ENCODE measurements around the gene TPRG1L. TPM values are rescaled to one million over a fixed set of nuclear protein-coding genes. Genes with fewer than 3 reads are reported as not detected.
A peak's percentile ranks its signal among the peaks of the same experiment; 100 is the strongest.

Gene TPRG1L
- total RNA-seq, 1 experiment from 2014 or later, result 24.0 TPM

- Mint-ChIP-seq H3K36me3 (ENCODE audit: insufficient read depth in 1 of 3, low read depth in 3 of 3) (no peaks in the 10 kb centered on the region), H3K27me3 (ENCODE audit: low read depth) (peaks cover 20% of the 10 kb centered on the region), H3K27ac (peak overlapping the region in 1 of 3 experiments; percentile 76; a peak in 1 of 7 replicates), H3K9me3 (no peaks in the 10 kb centered on the region; a peak in 1 of 5 replicates), H3K4me3 (no peak overlapping the region), H3K4me1 (peaks cover 20 to 26% of the 10 kb centered on the region in 2 experiments)
- Histone ChIP-seq H3K9ac (ENCODE audit: extremely low read depth, insufficient read length, low read length) (no peak overlapping the region), H2BK120ac (ENCODE audit: low read depth, low read length, poor library complexity, severe bottlenecking) (no peak overlapping the region), H3K14ac (ENCODE audit: insufficient read depth, low read length) (no peak overlapping the region), H2BK15ac (ENCODE audit: low read depth, low read length) (no peak overlapping the region), H2BK12ac (ENCODE audit: insufficient read length, low read depth, low read length) (no peak overlapping the region), H3K79me1 (ENCODE audit: insufficient read depth, low read depth, low read length, poor library complexity, severe bottlenecking) (no peaks in the 10 kb centered on the region), H4K5ac (ENCODE audit: insufficient read length, low read depth, low read length) (no peak overlapping the region), H3K23me2 (ENCODE audit: insufficient read length, low read depth, low read length, poor library complexity, severe bottlenecking) (no peaks in the 10 kb centered on the region), H4K8ac (replicated peaks; ENCODE audit: insufficient read length, low read depth, low read length) (no peak overlapping the region), H3K27me3 (ENCODE audit: insufficient read depth, low read length) (no peaks in the 10 kb centered on the region), H4K20me1 (ENCODE audit: control insufficient read depth, insufficient read depth, insufficient read length) (no peaks in the 10 kb centered on the region), H3K9me3 (ENCODE audit: control insufficient read depth, low read depth, low read length) (no peaks in the 10 kb centered on the region), H2AK5ac (ENCODE audit: insufficient read length, low read length) (no peak overlapping the region), H2AFZ (ENCODE audit: low read length) (no peak overlapping the region), H3K56ac (ENCODE audit: insufficient read length, low read depth, low read length) (no peak overlapping the region), H3K27ac (ENCODE audit: insufficient read length, low read depth, low read length) (no peak overlapping the region), H2BK5ac (ENCODE audit: insufficient read length, low read length) (no peak overlapping the region), H3K4ac (ENCODE audit: low read depth, low read length) (no peak overlapping the region), H4K91ac (ENCODE audit: insufficient read length, low read depth, low read length) (no peak overlapping the region), H3K23ac (ENCODE audit: insufficient read length, low read depth, low read length) (no peak overlapping the region), H3K79me2 (ENCODE audit: insufficient read depth, low read length) (no peaks in the 10 kb centered on the region), H3K4me2 (ENCODE audit: insufficient read depth, insufficient read length, low read length) (no peak overlapping the region), H3K4me1 (ENCODE audit: insufficient read depth, low read length) (no peaks in the 10 kb centered on the region; the same call in 1 of the 2 replicates), H2BK20ac (ENCODE audit: low read depth, low read length, poor library complexity, severe bottlenecking) (no peak overlapping the region), H3K18ac (ENCODE audit: insufficient read length, low read depth, low read length) (no peak overlapping the region), H3T11ph (ENCODE audit: low read length) (no peak overlapping the region)
- no peak for DNase-seq
- TF ChIP-seq, protein P1, sequence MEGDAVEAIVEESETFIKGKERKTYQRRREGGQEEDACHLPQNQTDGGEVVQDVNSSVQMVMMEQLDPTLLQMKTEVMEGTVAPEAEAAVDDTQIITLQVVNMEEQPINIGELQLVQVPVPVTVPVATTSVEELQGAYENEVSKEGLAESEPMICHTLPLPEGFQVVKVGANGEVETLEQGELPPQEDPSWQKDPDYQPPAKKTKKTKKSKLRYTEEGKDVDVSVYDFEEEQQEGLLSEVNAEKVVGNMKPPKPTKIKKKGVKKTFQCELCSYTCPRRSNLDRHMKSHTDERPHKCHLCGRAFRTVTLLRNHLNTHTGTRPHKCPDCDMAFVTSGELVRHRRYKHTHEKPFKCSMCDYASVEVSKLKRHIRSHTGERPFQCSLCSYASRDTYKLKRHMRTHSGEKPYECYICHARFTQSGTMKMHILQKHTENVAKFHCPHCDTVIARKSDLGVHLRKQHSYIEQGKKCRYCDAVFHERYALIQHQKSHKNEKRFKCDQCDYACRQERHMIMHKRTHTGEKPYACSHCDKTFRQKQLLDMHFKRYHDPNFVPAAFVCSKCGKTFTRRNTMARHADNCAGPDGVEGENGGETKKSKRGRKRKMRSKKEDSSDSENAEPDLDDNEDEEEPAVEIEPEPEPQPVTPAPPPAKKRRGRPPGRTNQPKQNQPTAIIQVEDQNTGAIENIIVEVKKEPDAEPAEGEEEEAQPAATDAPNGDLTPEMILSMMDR (conservative IDR thresholded peaks at IDR 0.05), result no peak
- WGBS (ENCODE audit: extremely low coverage, insufficient read length, low lambda C conversion rate), result no CpG with 5 or more reads among the region's 9 CpGs
Observed at GRCh38 chr1:3618531-3618880, 6.3 kb upstream of the TPRG1L start.

Measured in H9 (cell line).